Measurements from ENCODE around the gene DAAM2.

DNA sequence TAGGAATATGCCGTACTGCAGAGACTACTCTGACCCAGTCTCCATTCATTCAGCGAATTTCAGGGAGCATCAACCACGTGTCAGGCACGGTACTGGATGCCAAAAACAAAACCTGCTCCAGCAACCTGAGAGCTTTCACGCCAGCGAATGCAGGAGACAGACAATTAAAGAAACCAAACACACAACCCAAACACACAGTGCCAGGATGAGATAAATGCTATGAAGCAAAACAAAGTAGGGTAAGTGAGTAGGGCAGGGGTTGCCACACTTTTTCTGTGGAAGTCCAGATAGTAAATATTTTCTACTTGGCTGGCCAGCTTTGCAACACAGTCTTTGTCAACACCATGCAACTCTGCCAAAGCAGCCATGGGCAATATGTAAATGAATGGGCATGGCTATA is 132.1 kb downstream of the DAAM2 start:
- no peak for TF ChIP-seq POLR2A (IDR thresholded peaks at IDR 0.05)
- TF ChIP-seq, protein P1, sequence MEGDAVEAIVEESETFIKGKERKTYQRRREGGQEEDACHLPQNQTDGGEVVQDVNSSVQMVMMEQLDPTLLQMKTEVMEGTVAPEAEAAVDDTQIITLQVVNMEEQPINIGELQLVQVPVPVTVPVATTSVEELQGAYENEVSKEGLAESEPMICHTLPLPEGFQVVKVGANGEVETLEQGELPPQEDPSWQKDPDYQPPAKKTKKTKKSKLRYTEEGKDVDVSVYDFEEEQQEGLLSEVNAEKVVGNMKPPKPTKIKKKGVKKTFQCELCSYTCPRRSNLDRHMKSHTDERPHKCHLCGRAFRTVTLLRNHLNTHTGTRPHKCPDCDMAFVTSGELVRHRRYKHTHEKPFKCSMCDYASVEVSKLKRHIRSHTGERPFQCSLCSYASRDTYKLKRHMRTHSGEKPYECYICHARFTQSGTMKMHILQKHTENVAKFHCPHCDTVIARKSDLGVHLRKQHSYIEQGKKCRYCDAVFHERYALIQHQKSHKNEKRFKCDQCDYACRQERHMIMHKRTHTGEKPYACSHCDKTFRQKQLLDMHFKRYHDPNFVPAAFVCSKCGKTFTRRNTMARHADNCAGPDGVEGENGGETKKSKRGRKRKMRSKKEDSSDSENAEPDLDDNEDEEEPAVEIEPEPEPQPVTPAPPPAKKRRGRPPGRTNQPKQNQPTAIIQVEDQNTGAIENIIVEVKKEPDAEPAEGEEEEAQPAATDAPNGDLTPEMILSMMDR (IDR thresholded peaks at IDR 0.05), result no peak

All from vagina (tissue), 2 donors.